Uterus (tissue), 4 donors: ENCODE data around the gene SELENOI. TPM values are rescaled to one million over a fixed set of nuclear protein-coding genes. Genes with fewer than 3 reads are reported as not detected.

ENCODE experiments used
- DNase-seq, 2 donors: peaks; one replicate each; pipeline ENCODE4 v3.0.0-alpha.2; 2019 to 2020
- H3K27ac ChIP-seq, 2 donors: fragments of 200-600 bp; sonication (generic); 1 replicate in 1 of 2; 2 replicates in 1 of 2; pipeline ENCODE4 v1.5.1; 2016 to 2018
- H3K27me3 ChIP-seq, 2 donors: fragments of 200-600 bp; sonication (generic); one replicate each; pipeline ENCODE4 v1.5.1; 2018 to 2019; ENCODE audit warnings: control low read depth in 1 of 2
- H3K36me3 ChIP-seq, 2 donors: fragments of 200-600 bp; sonication (generic); one replicate each; pipeline ENCODE4 v1.5.1; 2019; ENCODE audit warnings: control low read depth in 1 of 2
- H3K4me1 ChIP-seq, 2 donors: fragments of 200-600 bp; sonication (generic); one replicate each; pipeline ENCODE4 v1.5.1; 2018 to 2019; ENCODE audit warnings: control low read depth in 1 of 2
- H3K4me3 ChIP-seq, 2 donors: fragments of 200-600 bp; sonication (generic); 1 replicate in 1 of 2; 2 replicates in 1 of 2; pipeline ENCODE4 v1.5.1; 2018 to 2019; ENCODE audit warnings: mild to moderate bottlenecking in 1 of 2
- H3K9me3 ChIP-seq, 2 donors: fragments of 200-600 bp; sonication (generic); one replicate each; pipeline ENCODE4 v1.5.1; 2019; ENCODE audit warnings: control low read depth in 1 of 2
- CTCF ChIP-seq, 4 experiments: fragments of 200-600 bp in 2 of 4; fragments of 450-650 bp in 2 of 4; sonication (generic) in 2 of 4; IDR thresholded peaks; one replicate each; pipeline ENCODE4 v1.5.1; 2016 to 2019; ENCODE audit warnings: antibody characterized with exemption in 4 of 4, mild to moderate bottlenecking in 2 of 4, moderate library complexity in 1 of 4
- POLR2A ChIP-seq, 2 donors: fragments of 450-650 bp; IDR thresholded peaks; one replicate each; pipeline ENCODE4 v1.6.1; 2016; ENCODE audit warnings: antibody characterized with exemption in 2 of 2, mild to moderate bottlenecking in 1 of 2, moderate library complexity in 1 of 2
- intact Hi-C: fragments of 100-400 bp; cut with DNase I; formaldehyde crosslinking; loops from one replicate; pipeline ENCODE4 v1.15.1; 2023; ENCODE audit warnings: low total_unique reads
- total RNA-seq, 4 donors: library from RNA; depleted of rRNA in 3 of 4; stranded (reverse); fragments of >200 nt in 3 of 4; gene quantifications; one replicate each; pipeline versions ENCODE4 v1.1.0 to v1.2.4, GENCODE V29; 2014 to 2023
- donor health status: DM: yes; HTN: yes; CAD: no.

Gene SELENOI
- total RNA-seq, 4 donors from 2014 or later: 2.8 to 27.9 (median 13.1) TPM

GRCh38 chr2:26411419-26411818, 65.5 kb downstream of the SELENOI start:
- TF ChIP-seq POLR2A (IDR thresholded peaks at IDR 0.05) (no peak), CTCF (IDR thresholded peaks at IDR 0.05) (no peak)
- intact Hi-C loops: no loop called here
- no peak overlapping the region for H3K4me3 ChIP-seq
- H3K27me3 ChIP-seq: no peaks in the 10 kb centered on the region
- no peaks in the 10 kb centered on the region for H3K9me3 ChIP-seq
- H3K36me3 ChIP-seq: no peaks in the 10 kb centered on the region
- H3K27ac ChIP-seq: no peak overlapping the region
- H3K4me1 ChIP-seq: no peaks in the 10 kb centered on the region
- no peak for DNase-seq

- Histone ChIP-seq H3K4me3 (no peak overlapping the region), H3K27me3 (no peaks in the 10 kb centered on the region), H3K36me3 (no peaks in the 10 kb centered on the region), H3K27ac (no peak overlapping the region), H3K9me3 (no peaks in the 10 kb centered on the region), H3K4me1 (no peaks in the 10 kb centered on the region)
- intact Hi-C loops: no loop called here
- no peak for DNase-seq
- TF ChIP-seq POLR2A (IDR thresholded peaks at IDR 0.05) (no peak), CTCF (IDR thresholded peaks at IDR 0.05) (no peak)
Measured at GRCh38 chr2:26412091-26412673, 66.2 kb downstream of the SELENOI start.

GRCh38 chr2:26414311-26414710, 68.4 kb downstream of the SELENOI start:
- no peaks in the 10 kb centered on the region for H3K27me3 ChIP-seq
- no peaks in the 10 kb centered on the region for H3K36me3 ChIP-seq
- DNase-seq: no peak
- H3K9me3 ChIP-seq: no peaks in the 10 kb centered on the region
- H3K4me1 ChIP-seq: no peaks in the 10 kb centered on the region
- intact Hi-C loops: no loop called here
- TF ChIP-seq CTCF (IDR thresholded peaks at IDR 0.05) (no peak), POLR2A (IDR thresholded peaks at IDR 0.05) (no peak)
- H3K27ac ChIP-seq: no peak overlapping the region
- H3K4me3 ChIP-seq: no peak overlapping the region

GRCh38 chr2:26421961-26422360, 76.0 kb downstream of the SELENOI start:
- DNase-seq: no peak
- Histone ChIP-seq H3K27ac (no peak overlapping the region), H3K27me3 (no peaks in the 10 kb centered on the region), H3K4me3 (no peak overlapping the region), H3K9me3 (no peaks in the 10 kb centered on the region), H3K4me1 (no peaks in the 10 kb centered on the region), H3K36me3 (no peaks in the 10 kb centered on the region)
- intact Hi-C loops: no loop called here
- TF ChIP-seq CTCF (IDR thresholded peaks at IDR 0.05) (no peak), POLR2A (IDR thresholded peaks at IDR 0.05) (no peak)

- H3K36me3 ChIP-seq: no peaks in the 10 kb centered on the region
- no peak for TF ChIP-seq POLR2A (IDR thresholded peaks at IDR 0.05)
- TF ChIP-seq CTCF (IDR thresholded peaks at IDR 0.05): no peak
- no peak for DNase-seq
- intact Hi-C loops: no loop called here
- H3K9me3 ChIP-seq: no peaks in the 10 kb centered on the region
- H3K4me3 ChIP-seq: no peak overlapping the region
- no peak overlapping the region for H3K27ac ChIP-seq
- H3K4me1 ChIP-seq: no peaks in the 10 kb centered on the region
- no peaks in the 10 kb centered on the region for H3K27me3 ChIP-seq
Measured at GRCh38 chr2:26422947-26423629, 77.1 kb downstream of the SELENOI start.
